H1 (cell line): ENCODE data around the gene MGAT4D. TPM values are rescaled to one million over a fixed set of nuclear protein-coding genes. Genes with fewer than 3 reads are reported as not detected.

Experiments used
- CTCF ChIA-PET: fragments of 300-600 bp; sonication (Branson Sonifier 250); formaldehyde crosslinking; loops from one replicate; lab custom pipeline; 2021; ENCODE audit not compliant: partially characterized antibody; lab: Charles Lee
- POLR2A ChIA-PET: fragments of 300-600 bp; sonication (Branson Sonifier 250); formaldehyde crosslinking; loops from one replicate; lab custom pipeline; 2021; ENCODE audit warnings: inconsistent platforms; ENCODE audit not compliant: partially characterized antibody; lab: Charles Lee
- DNase-seq, 2 experiments: peaks; one replicate each; pipeline versions ENCODE4 v3.0.0 to v3.0.0-alpha.2; 2010 to 2022; ENCODE audit warnings: low spot score in 2 of 2, low read depth in 1 of 2, mixed read lengths in 1 of 2
- FAIRE-seq: peaks from 2 replicates; lab custom pipeline; 2011; peaks lifted over from hg19 to GRCh38; lab: Jason Lieb, UNC
- H2AFZ ChIP-seq: 2 replicates; pipeline ENCODE4 v1.8.1; 2012; ENCODE audit warnings: low read length, inconsistent platforms
- H2AK5ac ChIP-seq: 2 replicates; pipeline ENCODE4 v1.6.1; 2013; ENCODE audit warnings: low read depth, low read length
- H2BK120ac ChIP-seq: replicated peaks from 2 replicates; pipeline ENCODE3; 2013; ENCODE audit warnings: low read depth, low read length, inconsistent platforms
- H2BK12ac ChIP-seq: 2 replicates; pipeline ENCODE4 v1.6.1; 2013; ENCODE audit warnings: low read depth, low read length
- H2BK15ac ChIP-seq: 2 replicates; pipeline ENCODE4 v1.6.1; 2013; ENCODE audit warnings: low read length
- H2BK20ac ChIP-seq: 2 replicates; pipeline ENCODE4 v1.6.1; 2013; ENCODE audit warnings: low read length
- H2BK5ac ChIP-seq: 2 replicates; pipeline ENCODE4 v1.6.1; 2013; ENCODE audit warnings: low read depth, low read length
- H3K14ac ChIP-seq: 2 replicates; pipeline ENCODE4 v1.6.1; 2013; ENCODE audit warnings: inconsistent platforms; ENCODE audit not compliant: insufficient read length
- H3K18ac ChIP-seq: 2 replicates; pipeline ENCODE4 v1.6.1; 2013; ENCODE audit warnings: low read length; ENCODE audit errors: extremely low read depth
- H3K23ac ChIP-seq: 2 replicates; pipeline ENCODE4 v1.6.1; 2013; ENCODE audit warnings: inconsistent platforms; ENCODE audit not compliant: insufficient read length
- H3K23me2 ChIP-seq: 2 replicates; pipeline ENCODE4 v1.6.1; 2013; ENCODE audit warnings: low read depth, low read length
- H3K27ac ChIP-seq: 2 replicates; pipeline ENCODE4 v1.6.1; 2011; ENCODE audit warnings: low read depth, low read length, inconsistent platforms
- H3K27me3 ChIP-seq, 4 experiments: replicated peaks in 1 of 4; 1 replicate in 1 of 4; 2 replicates in 3 of 4; pipeline versions ENCODE4 v1.6.1 to v1.8.1; 2011 to 2013; ENCODE audit warnings: low read length in 3 of 4, mild to moderate bottlenecking in 3 of 4, inconsistent platforms in 2 of 4, mixed read lengths in 2 of 4, moderate library complexity in 1 of 4; ENCODE audit not compliant: control insufficient read depth in 3 of 4, insufficient read depth in 3 of 4; ENCODE audit errors: extremely low read depth in 1 of 4
- H3K36me3 ChIP-seq, 4 experiments: 2 replicates each; pipeline versions ENCODE4 v1.6.1 to v1.8.1; 2011 to 2013; ENCODE audit warnings: mild to moderate bottlenecking in 4 of 4, low read length in 3 of 4, moderate library complexity in 2 of 4, control low read depth in 1 of 4, inconsistent platforms in 1 of 4; ENCODE audit not compliant: insufficient read depth in 4 of 4, control insufficient read depth in 2 of 4
- H3K4ac ChIP-seq: replicated peaks from 2 replicates; pipeline ENCODE3; 2013; ENCODE audit warnings: low read length, low read depth, mixed read lengths, inconsistent platforms; ENCODE audit not compliant: insufficient read length
- H3K4me1 ChIP-seq, 4 experiments: replicated peaks in 1 of 4; 1 replicate in 1 of 4; 2 replicates in 3 of 4; pipeline versions ENCODE4 v1.6.1 to v1.8.1; 2011 to 2013; ENCODE audit warnings: low read length in 3 of 4, inconsistent platforms in 2 of 4, mixed read lengths in 1 of 4; ENCODE audit not compliant: insufficient read depth in 4 of 4, control insufficient read depth in 3 of 4
- H3K4me2 ChIP-seq, 2 experiments: 2 replicates each; pipeline versions ENCODE4 v1.6.1 to v1.8.1; 2011 to 2013; ENCODE audit warnings: low read depth in 2 of 2, low read length in 2 of 2, control low read depth in 1 of 2, inconsistent platforms in 1 of 2, mild to moderate bottlenecking in 1 of 2; ENCODE audit not compliant: insufficient read depth in 1 of 2
- H3K4me3 ChIP-seq, 4 experiments: fragments of 200-600, 300-600 bp in 1 of 4; sonication (generic), shearing (Covaris generic), sonication (Bioruptor Twin) in 1 of 4; 2 replicates each; pipeline versions ENCODE4 v1.5.1 to v1.8.1; 2011 to 2016; ENCODE audit warnings: low read length in 4 of 4, low read depth in 3 of 4, control low read depth in 2 of 4, inconsistent platforms in 2 of 4, mild to moderate bottlenecking in 2 of 4, mixed read lengths in 1 of 4, moderate library complexity in 1 of 4; ENCODE audit not compliant: insufficient read depth in 2 of 4; ENCODE audit errors: extremely low read depth in 1 of 4
- H3K56ac ChIP-seq: replicated peaks from 2 replicates; pipeline ENCODE3; 2013; ENCODE audit warnings: low read depth, mild to moderate bottlenecking, mixed read lengths, low read length, inconsistent platforms; ENCODE audit not compliant: insufficient read length
- H3K79me1 ChIP-seq: 2 replicates; pipeline ENCODE4 v1.6.1; 2013; ENCODE audit warnings: low read depth, low read length, control low read depth
- H3K79me2 ChIP-seq, 2 experiments: 2 replicates each; pipeline versions ENCODE4 v1.6.1 to v1.8.1; 2012 to 2013; ENCODE audit warnings: low read length in 2 of 2, mild to moderate bottlenecking in 2 of 2, inconsistent platforms in 1 of 2; ENCODE audit not compliant: insufficient read depth in 2 of 2, control insufficient read depth in 1 of 2
- H3K9ac ChIP-seq, 4 experiments: replicated peaks in 1 of 4; 1 replicate in 1 of 4; 2 replicates in 3 of 4; pipeline versions ENCODE4 v1.6.1 to v1.8.1; 2011 to 2013; ENCODE audit warnings: low read depth in 3 of 4, low read length in 3 of 4, control low read depth in 2 of 4, mild to moderate bottlenecking in 2 of 4, moderate library complexity in 2 of 4, inconsistent platforms in 1 of 4; ENCODE audit errors: extremely low read depth in 1 of 4
- H3K9me3 ChIP-seq, 2 experiments: 2 replicates each; pipeline versions ENCODE4 v1.6.1 to v1.8.1; 2012 to 2013; ENCODE audit warnings: mild to moderate bottlenecking in 2 of 2, moderate library complexity in 2 of 2, control low read depth in 1 of 2, inconsistent platforms in 1 of 2, low read depth in 1 of 2, low read length in 1 of 2, mixed read lengths in 1 of 2; ENCODE audit not compliant: insufficient read depth in 2 of 2
- H4K20me1 ChIP-seq, 2 experiments: replicated peaks in 1 of 2; 2 replicates each; pipeline versions ENCODE3 to v1.8.1; 2011 to 2013; ENCODE audit warnings: inconsistent platforms in 2 of 2, low read length in 2 of 2, mild to moderate bottlenecking in 1 of 2; ENCODE audit not compliant: insufficient read depth in 2 of 2, control insufficient read depth in 1 of 2
- H4K5ac ChIP-seq: 2 replicates; pipeline ENCODE4 v1.6.1; 2013; ENCODE audit warnings: low read length, low read depth, mixed read lengths, inconsistent platforms; ENCODE audit not compliant: insufficient read length
- H4K8ac ChIP-seq: 2 replicates; pipeline ENCODE4 v1.8.0; 2013; ENCODE audit warnings: mild to moderate bottlenecking, moderate library complexity, low read length, inconsistent platforms; ENCODE audit not compliant: insufficient read depth; ENCODE audit errors: extremely low read depth
- H4K91ac ChIP-seq: replicated peaks from 2 replicates; pipeline ENCODE3; 2013; ENCODE audit warnings: low read length, mixed read lengths, inconsistent platforms; ENCODE audit not compliant: insufficient read length
- CBX8 ChIP-seq: fragments of 300-800, 300-1000 bp; sonication (generic); IDR thresholded peaks from 2 replicates; pipeline ENCODE4 v1.7.1; 2016; ENCODE audit warnings: low read depth, low read length, borderline replicate concordance
- CHD2 ChIP-seq: IDR thresholded peaks from 2 replicates; pipeline ENCODE4 v1.6.1; 2012; ENCODE audit warnings: low read length, improper control_type of control experiment
- EZH2 ChIP-seq: fragments of 200-600 bp; sonication (generic); IDR thresholded peaks from 2 replicates; pipeline ENCODE4 v1.7.1; 2012; ENCODE audit warnings: low read depth, mild to moderate bottlenecking, moderate library complexity, low read length, inconsistent platforms; ENCODE audit not compliant: severe bottlenecking
- KDM1A ChIP-seq: fragments of 200-600, 300-600 bp; sonication (generic); IDR thresholded peaks from 2 replicates; pipeline ENCODE4 v1.7.1; 2016; ENCODE audit warnings: mild to moderate bottlenecking, low read length, borderline replicate concordance
- KDM4A ChIP-seq: IDR thresholded peaks from one replicate; pipeline ENCODE4 v1.7.1; 2012; ENCODE audit warnings: low read depth, mild to moderate bottlenecking, moderate library complexity, low read length, inconsistent platforms; ENCODE audit not compliant: severe bottlenecking
- RBBP5 ChIP-seq: IDR thresholded peaks from 2 replicates; pipeline ENCODE4 v1.7.1; 2012; ENCODE audit warnings: low read depth, mild to moderate bottlenecking, inconsistent platforms, low read length, moderate library complexity, borderline replicate concordance
- SP4 ChIP-seq: IDR thresholded peaks from 2 replicates; pipeline ENCODE4 v1.6.1; 2012; ENCODE audit warnings: low read length, inconsistent platforms
- TAF1 ChIP-seq: IDR thresholded peaks from 2 replicates; pipeline ENCODE4 v1.6.1; 2011; ENCODE audit warnings: mild to moderate bottlenecking, low read depth, low read length
- ZNF274 ChIP-seq: IDR thresholded peaks from 2 replicates; pipeline ENCODE4 v1.7.0; 2012; ENCODE audit warnings: low read length, borderline replicate concordance; ENCODE audit errors: extremely low read depth
- WGBS, 2 experiments: shearing (Covaris generic) in 1 of 2; methylation state at CpG; one replicate each; pipeline versions ENCODE4 v1.1.6 to v1.1.7; 2013 to 2015; ENCODE audit warnings: low lambda C conversion rate in 2 of 2, mixed read lengths in 2 of 2, inconsistent platforms in 1 of 2, low coverage in 1 of 2, missing lambda C conversion rate in 1 of 2; ENCODE audit not compliant: insufficient replicate concordance in 2 of 2, insufficient coverage in 1 of 2, insufficient read length in 1 of 2; ENCODE audit errors: extremely low coverage in 1 of 2, missing lambda C conversion rate in 1 of 2; 5-methylcytosine and 5-hydroxymethylcytosine counted together
- long read RNA-seq, 2 experiments: library from RNA in 1 of 2; library from capped mRNA in 1 of 2; stranded (forward); transcript quantifications; one replicate each; pipeline ENCODE4 v2.0.0, GENCODE V29; 2021; ENCODE audit warnings: inconsistent platforms in 1 of 2
- polyA minus RNA-seq, 3 experiments: library from RNA; depleted of rRNA, polyadenylated mRNA; stranded (reverse); fragments of >200 nt; gene quantifications; 1 replicate in 2 of 3; 2 replicates in 1 of 3; pipeline ENCODE4 v1.2.3, GENCODE V29; 2011
- polyA plus RNA-seq, 7 experiments: library from polyadenylated mRNA; depleted of rRNA in 3 of 7; stranded (reverse) in 5 of 7; unstranded in 2 of 7; fragments of >200 nt in 5 of 7; fragments of 200-250 nt in 2 of 7; gene quantifications; 1 replicate in 5 of 7; 2 replicates in 1 of 7; 4 replicates in 1 of 7; pipeline versions ENCODE4 v1.2.1 to v1.2.3, GENCODE V29; 2011 to 2013; ENCODE audit warnings: missing spikeins in 2 of 7, mixed read lengths in 2 of 7
- total RNA-seq: library from RNA; stranded (reverse); fragmentation: NEBNext Ultra II Directional; extraction: Animal tissue kit (Norgen Biotek cat#: 25700); gene quantifications from 2 replicates; pipeline ENCODE4 v1.2.1, GENCODE V29; 2021

MGAT4D gene
- total RNA-seq (not detected in 2 replicates), polyA plus RNA-seq (2011; rRNA removed) (not detected in 2 replicates), polyA minus RNA-seq (2011; rRNA and poly(A)+ RNA removed) (not detected in 2 replicates)
- not detected for polyA plus RNA-seq (2011; cell fraction: cytosol; rRNA removed)
- polyA plus RNA-seq (2011; cell fraction: nucleus; rRNA removed), result not detected
- not detected in 4 replicates for polyA plus RNA-seq (2012, experiment 1 of 2)
- polyA plus RNA-seq (2012, experiment 2 of 2), result not detected
- not detected for polyA plus RNA-seq (2013, experiment 1 of 2)
- polyA plus RNA-seq (2013, experiment 2 of 2), result not detected
- not detected for polyA minus RNA-seq (2011; cell fraction: cytosol; rRNA and poly(A)+ RNA removed)
- polyA minus RNA-seq (2011; cell fraction: nucleus; rRNA and poly(A)+ RNA removed), result not detected
- long read RNA-seq, experiment 1, result 0 reads
- long read RNA-seq, experiment 2, result 0 reads

DNA sequence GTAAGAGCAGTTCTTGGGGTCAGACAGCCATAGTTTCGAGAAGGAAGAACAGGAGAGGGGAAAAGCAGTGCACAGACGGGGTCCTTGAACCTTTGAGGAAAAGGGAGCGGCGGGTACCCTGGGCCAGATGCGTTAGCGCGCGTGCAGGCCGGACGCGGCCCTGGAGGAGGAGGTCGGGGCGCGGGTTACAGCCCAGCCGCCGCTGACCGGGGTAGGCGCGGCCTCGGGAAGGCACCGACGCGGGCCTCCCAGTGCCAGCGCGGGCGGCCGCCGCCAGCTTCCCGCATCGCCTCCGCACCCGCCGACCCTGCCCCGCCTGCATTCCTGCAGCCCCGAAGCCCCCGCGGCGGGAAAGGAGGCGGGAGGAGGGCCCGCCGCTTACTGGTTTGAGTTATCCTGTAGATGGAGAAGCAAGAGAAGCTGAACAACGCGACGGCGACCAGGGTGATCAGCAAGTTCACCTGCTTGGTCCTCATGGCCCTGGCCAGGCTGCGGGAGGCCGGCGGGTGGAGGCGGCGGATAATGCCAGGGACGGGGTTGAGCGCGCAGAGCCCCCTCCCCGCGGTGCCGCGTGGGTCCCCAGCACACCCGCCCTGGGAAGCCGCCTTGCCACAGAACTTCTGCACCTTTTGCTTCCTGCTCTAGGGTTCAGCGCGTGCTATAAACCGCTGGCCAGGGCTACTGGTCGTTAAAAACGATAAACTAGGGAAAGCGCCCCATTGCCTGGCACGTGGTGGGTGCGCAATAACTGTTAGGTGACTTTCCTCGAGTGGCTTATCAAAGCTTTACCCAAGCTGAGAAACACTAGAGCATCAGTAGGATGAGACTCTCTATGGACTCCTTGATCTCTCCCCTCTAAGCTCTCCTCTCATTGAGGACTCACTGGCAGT, at the start of gene MGAT4D:
MGAT4D (minus strand) TSS at position 547 of the 890 bp plus-strand sequence; CDS start at position 476, 71 bp downstream.
- Histone ChIP-seq H4K20me1 (no peaks in the 10 kb centered on the region), H3K4me3 (peak within 1 kb of the TSS; percentile 45 to 67 (median 58)), H3K36me3 (no peaks in the 10 kb centered on the region), H4K8ac (peak within 1 kb of the TSS; percentile 88; the same call in 1 of the 2 replicates), H3K14ac (no peak within 1 kb of the TSS), H3K4ac (no peak within 1 kb of the TSS), H2AFZ (peak within 1 kb of the TSS; percentile 99), H3K27me3 (peaks cover 19 to 39% (median 31%) of the 10 kb centered on the region in 4 experiments), H3K23ac (no peak within 1 kb of the TSS), H4K91ac (no peak within 1 kb of the TSS), H2BK15ac (peak within 1 kb of the TSS; percentile 95; the same call in 1 of the 2 replicates), H2BK120ac (no peak within 1 kb of the TSS), H3K18ac (peak within 1 kb of the TSS; percentile 60), H3K23me2 (peaks cover 8% of the 10 kb centered on the region), H3K27ac (no peak within 1 kb of the TSS), H3K79me1 (no peaks in the 10 kb centered on the region), H3K56ac (no peak within 1 kb of the TSS), H2BK5ac (no peak within 1 kb of the TSS), H2BK12ac (peak within 1 kb of the TSS; percentile 80; the same call in 1 of the 2 replicates), H3K4me2 (peak within 1 kb of the TSS; percentile 63 to 76), H2AK5ac (no peak within 1 kb of the TSS), H3K79me2 (no peaks in the 10 kb centered on the region), H3K4me1 (peaks cover 0 to 4% (median 1%) of the 10 kb centered on the region in 4 experiments; a peak in 4 of 7 replicates), H3K9me3 (no peaks in the 10 kb centered on the region), H4K5ac (no peak within 1 kb of the TSS), H3K9ac (peak within 1 kb of the TSS in 3 of 4 experiments; percentile 31 to 55 (median 44); a peak in 4 of 7 replicates), H2BK20ac (no peak within 1 kb of the TSS)
- ChIA-PET CTCF (interaction anchor here (0.9 to 1.5 kb wide), 6 partner anchors 17 to 259 kb away, joined by 3 to 5 read pairs (median 4); partner anchors contain the start of genes ELMOD2 and TBC1D9), POLR2A (interaction anchor here (2.0 kb wide), 1 partner anchor 71 kb away, joined by 5 read pairs; the partner anchor contains the start of gene CLGN)
- WGBS, 2 experiments, result 14% methylated on average over 47 of the region's 68 CpGs; no CpG with 5 or more reads in 1 of the 2 experiments
- DNase-seq (peak in 1 of 2 experiments; percentile 74), FAIRE-seq (no peak)
- peak; percentile 80 for TF ChIP-seq EZH2
- TF ChIP-seq KDM1A, result no peak
- no peak for TF ChIP-seq CHD2
- TF ChIP-seq SP4, result no peak
- no peak for TF ChIP-seq TAF1
- peak; percentile 25; the same call in 1 of the 2 replicates for TF ChIP-seq RBBP5
- no peak for TF ChIP-seq CBX8
- no peak for TF ChIP-seq ZNF274
- TF ChIP-seq KDM4A, result peak; percentile 77
